Subcutaneous abdominal adipose tissue (tissue), 5 donors: ENCODE results near the gene TRIM49D2.
"Not testable (repeated sequence)": the region's sequence is repeated elsewhere in the genome, so short reads cannot be mapped to it uniquely, and the experiment has no call there.

Source experiments
- H3K27ac ChIP-seq: one replicate; pipeline ENCODE4 v1.7.0; 2013; ENCODE audit warnings: low read depth, mild to moderate bottlenecking, inconsistent platforms, low read length, moderate library complexity
- H3K27me3 ChIP-seq, 5 donors: one replicate each; pipeline ENCODE4 v1.7.0; 2013; ENCODE audit warnings: low read length in 5 of 5, inconsistent platforms in 1 of 5; ENCODE audit not compliant: control insufficient read depth in 5 of 5, insufficient read depth in 4 of 5
- H3K36me3 ChIP-seq, 5 donors: one replicate each; pipeline ENCODE4 v1.7.0; 2013; ENCODE audit warnings: low read length in 5 of 5; ENCODE audit not compliant: control insufficient read depth in 5 of 5, insufficient read depth in 5 of 5
- H3K4me1 ChIP-seq, 5 donors: one replicate each; pipeline ENCODE4 v1.7.0; 2013; ENCODE audit warnings: low read length in 5 of 5, mild to moderate bottlenecking in 3 of 5, moderate library complexity in 1 of 5; ENCODE audit not compliant: control insufficient read depth in 5 of 5, insufficient read depth in 5 of 5
- H3K4me3 ChIP-seq, 5 donors: one replicate each; pipeline ENCODE4 v1.7.0; 2013; ENCODE audit warnings: low read length in 5 of 5, low read depth in 1 of 5
- H3K9ac ChIP-seq, 5 donors: one replicate each; pipeline ENCODE4 v1.7.0; 2013; ENCODE audit warnings: low read length in 5 of 5, mild to moderate bottlenecking in 4 of 5, moderate library complexity in 3 of 5
- H3K9me3 ChIP-seq, 5 donors: one replicate each; pipeline ENCODE4 v1.7.0; 2013; ENCODE audit warnings: low read length in 5 of 5; ENCODE audit not compliant: control insufficient read depth in 5 of 5
- donor health status: healthy.
- donor health status: healthy.
- donor health status: healthy.
- donor health status: healthy.
- donor health status: healthy.

Gene TRIM49D2

GRCh38 chr11:89923764-89924163 lies at the start of gene TRIM49D2:
Gene TRIM49D2, plus strand, starts transcription at chr11:89924064. Its CDS starts 2,698 bp downstream, at chr11:89926762.
- not testable (repeated sequence) for H3K27me3 ChIP-seq, H3K4me1 ChIP-seq, H3K36me3 ChIP-seq, H3K9me3 ChIP-seq, H3K27ac ChIP-seq, H3K4me3 ChIP-seq, H3K9ac ChIP-seq

GRCh38 chr11:89877511-89877910 lies 46.4 kb upstream of the TRIM49D2 start:
- not testable (repeated sequence) for H3K4me3 ChIP-seq, H3K36me3 ChIP-seq, H3K9ac ChIP-seq, H3K9me3 ChIP-seq, H3K27ac ChIP-seq, H3K27me3 ChIP-seq, H3K4me1 ChIP-seq

- not testable (repeated sequence) for H3K4me3 ChIP-seq, H3K27ac ChIP-seq, H3K27me3 ChIP-seq, H3K9ac ChIP-seq, H3K9me3 ChIP-seq, H3K4me1 ChIP-seq, H3K36me3 ChIP-seq
Measured at GRCh38 chr11:89893245-89893644, 30.6 kb upstream of the TRIM49D2 start.

GRCh38 chr11:89900809-89901208 lies 23.1 kb upstream of the TRIM49D2 start:
- H3K36me3 ChIP-seq, H3K27ac ChIP-seq, H3K4me1 ChIP-seq, H3K27me3 ChIP-seq, H3K4me3 ChIP-seq, H3K9me3 ChIP-seq, H3K9ac ChIP-seq: not testable (repeated sequence)

GRCh38 chr11:89922195-89922660 lies 1.6 kb upstream of the TRIM49D2 start, which contains the start of gene TRIM49D1:
Gene TRIM49D1, minus strand, starts transcription at chr11:89922245. Its CDS starts 4,535 bp downstream, at chr11:89917710.
- no peak within 1 kb of the TSS for H3K9ac ChIP-seq
- no peak within 1 kb of the TSS for H3K4me3 ChIP-seq
- H3K4me1 ChIP-seq, result no peaks in the 10 kb centered on the region
- no peak within 1 kb of the TSS for H3K27ac ChIP-seq
- no peaks in the 10 kb centered on the region for H3K9me3 ChIP-seq
- no peaks in the 10 kb centered on the region for H3K27me3 ChIP-seq
- H3K36me3 ChIP-seq, result no peaks in the 10 kb centered on the region

GRCh38 chr11:89960833-89961232 lies 37.0 kb downstream of the TRIM49D2 start:
- not testable (repeated sequence) for H3K9me3 ChIP-seq, H3K4me3 ChIP-seq, H3K27ac ChIP-seq, H3K27me3 ChIP-seq, H3K36me3 ChIP-seq, H3K9ac ChIP-seq, H3K4me1 ChIP-seq

GRCh38 chr11:89965737-89966136 lies 41.9 kb downstream of the TRIM49D2 start, which contains the start of gene TRIM64:
Gene TRIM64, plus strand, starts transcription at chr11:89966037. Its CDS starts 2,467 bp downstream, at chr11:89968504.
- not testable (repeated sequence) for H3K36me3 ChIP-seq, H3K4me3 ChIP-seq, H3K4me1 ChIP-seq, H3K27ac ChIP-seq, H3K9ac ChIP-seq, H3K9me3 ChIP-seq, H3K27me3 ChIP-seq
